HFF-Myc (cell line): ENCODE results near the gene SPG11.
"Not testable (repeated sequence)": the region's sequence is repeated elsewhere in the genome, so short reads cannot be mapped to it uniquely, and the experiment has no call there.

Experiments used
- DNase-seq: peaks from one replicate; pipeline ENCODE4 v3.0.0-alpha.2; 2011; ENCODE audit warnings: low read depth; ENCODE audit errors: extremely low read depth
- H3K4me3 ChIP-seq: replicated peaks from 2 replicates; pipeline ENCODE4 v1.5.1; 2011; ENCODE audit warnings: low read depth, mild to moderate bottlenecking, control low read depth, low read length
- CTCF ChIP-seq: IDR thresholded peaks from 2 replicates; pipeline ENCODE4 v1.5.1; 2012; ENCODE audit warnings: mild to moderate bottlenecking, low read depth, low read length, control low read depth; ENCODE audit errors: missing control alignments

Gene SPG11

GRCh38 chr15:44694416-44694815, 31.0 kb upstream of the SPG11 start:
- H3K4me3 ChIP-seq: no peak overlapping the region
- TF ChIP-seq CTCF: no peak
- no peak for DNase-seq

- H3K4me3 ChIP-seq: no peak overlapping the region
- no peak for TF ChIP-seq CTCF
- no peak for DNase-seq
Observed at GRCh38 chr15:44692659-44693058, 29.2 kb upstream of the SPG11 start.

- not testable (repeated sequence) for DNase-seq, H3K4me3 ChIP-seq
Observed at GRCh38 chr15:44690245-44690644, 26.8 kb upstream of the SPG11 start.

- DNase-seq, H3K4me3 ChIP-seq: not testable (repeated sequence)
Observed at GRCh38 chr15:44689318-44689717, 25.9 kb upstream of the SPG11 start.

GRCh38 chr15:44682809-44683682, 19.6 kb upstream of the SPG11 start:
- not testable (repeated sequence) for DNase-seq, H3K4me3 ChIP-seq

GRCh38 chr15:44682211-44682610, 18.7 kb upstream of the SPG11 start:
- no peak for DNase-seq
- no peak overlapping the region for H3K4me3 ChIP-seq
- TF ChIP-seq CTCF: no peak

GRCh38 chr15:44676676-44677075, 13.2 kb upstream of the SPG11 start:
- DNase-seq: no peak
- TF ChIP-seq CTCF: no peak
- H3K4me3 ChIP-seq: no peak overlapping the region

GRCh38 chr15:44675911-44676310, 12.4 kb upstream of the SPG11 start:
- no peak for DNase-seq
- no peak overlapping the region for H3K4me3 ChIP-seq
- no peak for TF ChIP-seq CTCF
